BE2C (cell line): ENCODE data around the gene CSGALNACT2.

Experiments
- DNase-seq: peaks from one replicate; pipeline ENCODE4 v3.0.0-alpha.2; 2020
- H3K27me3 ChIP-seq: fragments of 250-450 bp; sonication (Bioruptor Pico); 2 replicates; pipeline ENCODE4 v1.5.1; 2020; ENCODE audit warnings: mild to moderate bottlenecking
- H3K36me3 ChIP-seq: fragments of 250-450 bp; sonication (Bioruptor Pico); 2 replicates; pipeline ENCODE4 v1.5.1; 2020; ENCODE audit warnings: mild to moderate bottlenecking
- H3K4me1 ChIP-seq: fragments of 250-450 bp; sonication (Bioruptor Pico); 2 replicates; pipeline ENCODE4 v1.5.1; 2020
- H3K4me3 ChIP-seq: 2 replicates; pipeline ENCODE4 v1.5.1; 2011; ENCODE audit warnings: low read depth, low read length
- H3K9me3 ChIP-seq: fragments of 250-450 bp; sonication (Bioruptor Pico); 2 replicates; pipeline ENCODE4 v1.5.1; 2020
- TF ChIP-seq, protein P1 (sequence below): IDR thresholded peaks from 2 replicates; pipeline ENCODE4 v1.5.1; 2012; ENCODE audit warnings: mild to moderate bottlenecking, low read depth, low read length

CSGALNACT2 gene

DNA sequence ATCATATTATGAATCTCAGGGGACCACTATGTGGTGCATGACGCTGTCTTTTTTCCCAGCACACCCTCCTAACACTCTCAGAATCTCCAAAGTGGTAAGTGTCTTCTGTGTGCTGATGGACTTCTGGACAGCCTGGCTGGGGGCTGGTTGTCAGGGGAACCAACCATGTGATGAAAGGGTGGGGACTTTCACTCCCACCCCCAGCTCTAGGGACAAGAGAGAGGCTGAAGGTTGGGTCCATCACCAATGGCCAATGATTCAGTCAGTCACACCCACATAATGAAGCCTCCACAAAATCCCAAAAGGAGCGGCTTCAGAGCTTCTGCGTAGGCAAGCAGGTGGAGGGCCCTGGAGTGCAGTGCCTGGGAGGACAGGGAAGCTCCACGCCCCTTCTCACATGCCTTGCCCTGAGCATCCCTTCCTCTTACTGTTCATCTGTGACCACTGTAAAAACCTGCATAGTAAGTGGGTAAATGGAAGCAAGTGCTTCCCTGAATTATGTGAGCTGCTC lies 84.0 kb downstream of the CSGALNACT2 start:
- Histone ChIP-seq H3K9me3 (no peaks in the 10 kb centered on the region), H3K36me3 (no peaks in the 10 kb centered on the region), H3K27me3 (no peaks in the 10 kb centered on the region), H3K4me3 (no peak overlapping the region), H3K4me1 (no peaks in the 10 kb centered on the region)
- DNase-seq: peak; percentile 2
- TF ChIP-seq, protein P1, sequence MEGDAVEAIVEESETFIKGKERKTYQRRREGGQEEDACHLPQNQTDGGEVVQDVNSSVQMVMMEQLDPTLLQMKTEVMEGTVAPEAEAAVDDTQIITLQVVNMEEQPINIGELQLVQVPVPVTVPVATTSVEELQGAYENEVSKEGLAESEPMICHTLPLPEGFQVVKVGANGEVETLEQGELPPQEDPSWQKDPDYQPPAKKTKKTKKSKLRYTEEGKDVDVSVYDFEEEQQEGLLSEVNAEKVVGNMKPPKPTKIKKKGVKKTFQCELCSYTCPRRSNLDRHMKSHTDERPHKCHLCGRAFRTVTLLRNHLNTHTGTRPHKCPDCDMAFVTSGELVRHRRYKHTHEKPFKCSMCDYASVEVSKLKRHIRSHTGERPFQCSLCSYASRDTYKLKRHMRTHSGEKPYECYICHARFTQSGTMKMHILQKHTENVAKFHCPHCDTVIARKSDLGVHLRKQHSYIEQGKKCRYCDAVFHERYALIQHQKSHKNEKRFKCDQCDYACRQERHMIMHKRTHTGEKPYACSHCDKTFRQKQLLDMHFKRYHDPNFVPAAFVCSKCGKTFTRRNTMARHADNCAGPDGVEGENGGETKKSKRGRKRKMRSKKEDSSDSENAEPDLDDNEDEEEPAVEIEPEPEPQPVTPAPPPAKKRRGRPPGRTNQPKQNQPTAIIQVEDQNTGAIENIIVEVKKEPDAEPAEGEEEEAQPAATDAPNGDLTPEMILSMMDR: no peak

DNA sequence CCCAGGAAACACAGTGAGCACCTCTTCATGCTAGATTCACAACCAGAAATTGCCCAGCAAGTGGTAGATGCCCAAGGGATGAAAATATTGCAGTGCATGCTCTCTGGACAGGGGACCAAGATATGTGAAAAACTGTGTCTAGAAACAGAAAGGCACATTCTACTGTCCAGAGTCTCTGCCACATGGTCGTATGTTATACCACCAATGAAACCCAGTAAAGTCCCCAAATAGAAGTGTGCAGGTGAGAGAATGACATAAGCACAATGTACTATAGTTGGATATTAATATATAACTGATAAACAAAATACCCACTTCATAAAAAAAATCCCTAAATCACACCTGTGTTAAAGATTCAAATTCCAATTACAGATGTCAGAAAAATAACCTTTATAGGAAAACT lies 84.8 kb downstream of the CSGALNACT2 start:
- Histone ChIP-seq H3K27me3 (peaks cover under 1% of the 10 kb centered on the region; the same call in 1 of the 2 replicates), H3K36me3 (no peaks in the 10 kb centered on the region), H3K4me3 (no peak overlapping the region), H3K9me3 (no peaks in the 10 kb centered on the region), H3K4me1 (no peaks in the 10 kb centered on the region)
- DNase-seq: no peak
- TF ChIP-seq, protein P1: no peak

GRCh38 chr10:43224321-43224720 lies 86.1 kb downstream of the CSGALNACT2 start:
- DNase-seq: no peak
- Histone ChIP-seq H3K9me3 (no peaks in the 10 kb centered on the region), H3K27me3 (peaks cover 13% of the 10 kb centered on the region), H3K4me1 (no peaks in the 10 kb centered on the region), H3K4me3 (no peak overlapping the region), H3K36me3 (no peaks in the 10 kb centered on the region)
- TF ChIP-seq, protein P1: no peak

DNA sequence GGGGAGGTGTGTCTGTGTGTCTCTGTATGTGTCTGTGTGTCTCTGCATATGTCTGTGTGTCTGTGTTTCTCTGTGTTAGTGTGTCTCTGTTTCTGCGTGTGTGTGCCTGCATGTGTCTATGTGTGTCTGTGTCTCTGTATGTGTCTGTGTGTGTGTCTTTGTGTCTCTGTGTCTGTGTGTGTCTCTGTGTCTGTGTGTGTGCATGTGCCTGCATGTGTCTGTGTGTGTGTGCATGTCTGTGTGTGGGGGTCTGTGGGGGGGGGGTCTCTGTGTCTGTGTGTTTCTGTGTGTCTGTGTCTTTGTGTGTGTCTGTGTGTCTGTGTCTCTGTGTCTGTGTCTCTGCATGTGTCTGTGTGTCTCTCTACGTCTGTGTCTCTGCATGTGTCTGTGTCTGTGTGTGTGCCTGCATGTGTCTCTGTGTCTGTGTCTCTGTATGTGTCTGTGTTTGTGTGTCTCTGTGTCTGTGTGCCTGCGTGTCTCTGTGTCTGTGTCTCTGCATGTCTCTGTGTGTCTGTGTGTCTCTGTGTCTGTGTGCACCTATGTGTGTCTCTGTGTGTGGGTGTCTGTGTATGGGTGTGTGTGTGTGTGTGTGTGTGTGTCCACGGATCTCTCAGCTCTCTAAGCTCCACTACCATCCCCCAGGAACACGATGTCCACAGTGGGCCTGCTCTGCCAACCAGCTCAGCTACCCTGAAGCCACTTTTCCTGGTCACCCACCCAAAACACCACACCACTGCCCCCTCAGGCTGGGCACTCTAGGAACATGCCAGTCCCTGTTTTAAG lies 87.0 kb downstream of the CSGALNACT2 start:
- H3K9me3 ChIP-seq: no peaks in the 10 kb centered on the region
- no peaks in the 10 kb centered on the region for H3K36me3 ChIP-seq
- peaks cover 21% of the 10 kb centered on the region for H3K27me3 ChIP-seq
- no peaks in the 10 kb centered on the region for H3K4me1 ChIP-seq
- TF ChIP-seq, protein P1: no peak
- H3K4me3 ChIP-seq: no peak overlapping the region
- DNase-seq: no peak

GRCh38 chr10:43225787-43226153 lies 87.5 kb downstream of the CSGALNACT2 start:
- Histone ChIP-seq H3K4me1 (no peaks in the 10 kb centered on the region), H3K9me3 (no peaks in the 10 kb centered on the region), H3K36me3 (no peaks in the 10 kb centered on the region), H3K4me3 (no peak overlapping the region), H3K27me3 (peaks cover 22% of the 10 kb centered on the region)
- DNase-seq: peak; percentile 6
- TF ChIP-seq, protein P1: no peak

DNA sequence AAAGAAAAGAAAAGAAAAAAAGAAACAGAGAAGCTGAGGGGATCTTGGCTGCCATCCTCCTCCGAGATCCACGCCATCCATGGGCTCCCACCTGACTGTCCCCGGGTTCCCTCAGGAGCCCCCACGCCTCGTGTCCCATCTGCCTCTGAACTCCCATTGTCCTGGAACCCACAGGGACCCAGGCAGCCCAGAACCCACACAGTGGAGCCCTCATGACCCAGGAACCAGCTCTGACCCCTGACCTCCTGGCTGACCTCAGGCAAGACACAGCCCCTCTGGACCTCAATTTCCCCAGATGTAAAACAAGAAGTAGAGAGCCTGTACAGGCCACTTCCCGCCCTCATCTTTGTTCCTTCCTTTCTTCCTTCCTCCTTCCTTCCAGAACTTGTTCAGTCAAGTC lies 88.2 kb downstream of the CSGALNACT2 start:
- no peaks in the 10 kb centered on the region for H3K9me3 ChIP-seq
- DNase-seq: peak; percentile 1
- H3K36me3 ChIP-seq: no peaks in the 10 kb centered on the region
- TF ChIP-seq, protein P1: no peak
- H3K4me1 ChIP-seq: no peaks in the 10 kb centered on the region
- H3K27me3 ChIP-seq: peaks cover 22% of the 10 kb centered on the region
- H3K4me3 ChIP-seq: no peak overlapping the region
